Measurements from ENCODE around the gene CHRNG.

CHRNG gene

GRCh38 chr2:232535761-232536530, 3.5 kb upstream of the CHRNG start:
- H3K9me3 ChIP-seq (ENCODE audit: control insufficient read depth, low read length) = no peaks in the 10 kb centered on the region
- no peak for DNase-seq
- no peak overlapping the region for H3K4me3 ChIP-seq (ENCODE audit: insufficient read depth, low read depth, low read length, poor library complexity, severe bottlenecking)
- H3K36me3 ChIP-seq (ENCODE audit: control insufficient read depth, insufficient read depth, low read length) = no peaks in the 10 kb centered on the region
- H3K4me1 ChIP-seq (ENCODE audit: control insufficient read depth, insufficient read depth, low read length, poor library complexity, severe bottlenecking) = no peaks in the 10 kb centered on the region
- H3K27ac ChIP-seq (ENCODE audit: insufficient read depth, low read length, poor library complexity, severe bottlenecking) = no peak overlapping the region
- H3K27me3 ChIP-seq (replicated peaks; ENCODE audit: control insufficient read depth, insufficient read depth, low read length, poor library complexity, severe bottlenecking) = no peaks in the 10 kb centered on the region

GRCh38 chr2:232537079-232537478, 2.4 kb upstream of the CHRNG start:
- DNase-seq = no peak
- no peaks in the 10 kb centered on the region for H3K9me3 ChIP-seq (ENCODE audit: control insufficient read depth, low read length)
- H3K4me1 ChIP-seq (ENCODE audit: control insufficient read depth, insufficient read depth, low read length, poor library complexity, severe bottlenecking) = no peaks in the 10 kb centered on the region
- no peak overlapping the region for H3K4me3 ChIP-seq (ENCODE audit: insufficient read depth, low read depth, low read length, poor library complexity, severe bottlenecking)
- H3K27ac ChIP-seq (ENCODE audit: insufficient read depth, low read length, poor library complexity, severe bottlenecking) = no peak overlapping the region
- no peaks in the 10 kb centered on the region for H3K36me3 ChIP-seq (ENCODE audit: control insufficient read depth, insufficient read depth, low read length)
- no peaks in the 10 kb centered on the region for H3K27me3 ChIP-seq (replicated peaks; ENCODE audit: control insufficient read depth, insufficient read depth, low read length, poor library complexity, severe bottlenecking)

GRCh38 chr2:232537499-232537898, 2.0 kb upstream of the CHRNG start:
- H3K4me1 ChIP-seq (ENCODE audit: control insufficient read depth, insufficient read depth, low read length, poor library complexity, severe bottlenecking) = no peaks in the 10 kb centered on the region
- H3K9me3 ChIP-seq (ENCODE audit: control insufficient read depth, low read length) = no peaks in the 10 kb centered on the region
- H3K4me3 ChIP-seq (ENCODE audit: insufficient read depth, low read depth, low read length, poor library complexity, severe bottlenecking) = no peak overlapping the region
- H3K36me3 ChIP-seq (ENCODE audit: control insufficient read depth, insufficient read depth, low read length) = no peaks in the 10 kb centered on the region
- H3K27me3 ChIP-seq (replicated peaks; ENCODE audit: control insufficient read depth, insufficient read depth, low read length, poor library complexity, severe bottlenecking) = no peaks in the 10 kb centered on the region
- H3K27ac ChIP-seq (ENCODE audit: insufficient read depth, low read length, poor library complexity, severe bottlenecking) = no peak overlapping the region
- no peak for DNase-seq

GRCh38 chr2:232538671-232539070, 821 bp upstream of the CHRNG start:
- Histone ChIP-seq H3K4me3 (ENCODE audit: insufficient read depth, low read depth, low read length, poor library complexity, severe bottlenecking) (no peak overlapping the region), H3K4me1 (ENCODE audit: control insufficient read depth, insufficient read depth, low read length, poor library complexity, severe bottlenecking) (no peaks in the 10 kb centered on the region), H3K27ac (ENCODE audit: insufficient read depth, low read length, poor library complexity, severe bottlenecking) (no peak overlapping the region), H3K36me3 (ENCODE audit: control insufficient read depth, insufficient read depth, low read length) (no peaks in the 10 kb centered on the region), H3K27me3 (replicated peaks; ENCODE audit: control insufficient read depth, insufficient read depth, low read length, poor library complexity, severe bottlenecking) (no peaks in the 10 kb centered on the region), H3K9me3 (ENCODE audit: control insufficient read depth, low read length) (no peaks in the 10 kb centered on the region)
- no peak for DNase-seq

GRCh38 chr2:232540441-232541041, 1.0 kb downstream of the CHRNG start:
- no peak for DNase-seq
- Histone ChIP-seq H3K9me3 (ENCODE audit: control insufficient read depth, low read length) (no peaks in the 10 kb centered on the region), H3K36me3 (ENCODE audit: control insufficient read depth, insufficient read depth, low read length) (peaks cover 2% of the 10 kb centered on the region), H3K27ac (ENCODE audit: insufficient read depth, low read length, poor library complexity, severe bottlenecking) (no peak overlapping the region), H3K27me3 (replicated peaks; ENCODE audit: control insufficient read depth, insufficient read depth, low read length, poor library complexity, severe bottlenecking) (no peaks in the 10 kb centered on the region), H3K4me3 (ENCODE audit: insufficient read depth, low read depth, low read length, poor library complexity, severe bottlenecking) (no peak overlapping the region), H3K4me1 (ENCODE audit: control insufficient read depth, insufficient read depth, low read length, poor library complexity, severe bottlenecking) (no peaks in the 10 kb centered on the region)

GRCh38 chr2:232541195-232541960, 1.9 kb downstream of the CHRNG start:
- Histone ChIP-seq H3K27me3 (replicated peaks; ENCODE audit: control insufficient read depth, insufficient read depth, low read length, poor library complexity, severe bottlenecking) (no peaks in the 10 kb centered on the region), H3K4me3 (ENCODE audit: insufficient read depth, low read depth, low read length, poor library complexity, severe bottlenecking) (no peak overlapping the region), H3K4me1 (ENCODE audit: control insufficient read depth, insufficient read depth, low read length, poor library complexity, severe bottlenecking) (no peaks in the 10 kb centered on the region), H3K36me3 (ENCODE audit: control insufficient read depth, insufficient read depth, low read length) (peaks cover 2% of the 10 kb centered on the region), H3K27ac (ENCODE audit: insufficient read depth, low read length, poor library complexity, severe bottlenecking) (no peak overlapping the region), H3K9me3 (ENCODE audit: control insufficient read depth, low read length) (no peaks in the 10 kb centered on the region)
- DNase-seq = no peak

- Histone ChIP-seq H3K36me3 (ENCODE audit: control insufficient read depth, insufficient read depth, low read length) (peaks cover 2% of the 10 kb centered on the region), H3K27ac (ENCODE audit: insufficient read depth, low read length, poor library complexity, severe bottlenecking) (no peak overlapping the region), H3K4me3 (ENCODE audit: insufficient read depth, low read depth, low read length, poor library complexity, severe bottlenecking) (no peak overlapping the region), H3K9me3 (ENCODE audit: control insufficient read depth, low read length) (no peaks in the 10 kb centered on the region), H3K27me3 (replicated peaks; ENCODE audit: control insufficient read depth, insufficient read depth, low read length, poor library complexity, severe bottlenecking) (no peaks in the 10 kb centered on the region), H3K4me1 (ENCODE audit: control insufficient read depth, insufficient read depth, low read length, poor library complexity, severe bottlenecking) (peaks cover 2% of the 10 kb centered on the region)
- DNase-seq = no peak
Observed at GRCh38 chr2:232541961-232542714, 2.6 kb downstream of the CHRNG start.

- no peak overlapping the region for H3K4me3 ChIP-seq (ENCODE audit: insufficient read depth, low read depth, low read length, poor library complexity, severe bottlenecking)
- H3K4me1 ChIP-seq (ENCODE audit: control insufficient read depth, insufficient read depth, low read length, poor library complexity, severe bottlenecking) = peaks cover 7% of the 10 kb centered on the region
- no peak overlapping the region for H3K27ac ChIP-seq (ENCODE audit: insufficient read depth, low read length, poor library complexity, severe bottlenecking)
- H3K9me3 ChIP-seq (ENCODE audit: control insufficient read depth, low read length) = no peaks in the 10 kb centered on the region
- H3K27me3 ChIP-seq (replicated peaks; ENCODE audit: control insufficient read depth, insufficient read depth, low read length, poor library complexity, severe bottlenecking) = no peaks in the 10 kb centered on the region
- DNase-seq = no peak
- peaks cover 2% of the 10 kb centered on the region for H3K36me3 ChIP-seq (ENCODE audit: control insufficient read depth, insufficient read depth, low read length)
Observed at GRCh38 chr2:232542715-232543467, 3.4 kb downstream of the CHRNG start.

GRCh38 chr2:232543491-232543890, 4.0 kb downstream of the CHRNG start:
- no peak overlapping the region for H3K4me3 ChIP-seq (ENCODE audit: insufficient read depth, low read depth, low read length, poor library complexity, severe bottlenecking)
- DNase-seq = no peak
- no peaks in the 10 kb centered on the region for H3K27me3 ChIP-seq (replicated peaks; ENCODE audit: control insufficient read depth, insufficient read depth, low read length, poor library complexity, severe bottlenecking)
- no peak overlapping the region for H3K27ac ChIP-seq (ENCODE audit: insufficient read depth, low read length, poor library complexity, severe bottlenecking)
- peaks cover 2% of the 10 kb centered on the region for H3K36me3 ChIP-seq (ENCODE audit: control insufficient read depth, insufficient read depth, low read length)
- H3K9me3 ChIP-seq (ENCODE audit: control insufficient read depth, low read length) = no peaks in the 10 kb centered on the region
- H3K4me1 ChIP-seq (ENCODE audit: control insufficient read depth, insufficient read depth, low read length, poor library complexity, severe bottlenecking) = peaks cover 7% of the 10 kb centered on the region
